ENCODE data around the gene ROS1.
A peak's percentile ranks its signal among the peaks of the same experiment; 100 is the strongest.

- TF ChIP-seq, protein P1, sequence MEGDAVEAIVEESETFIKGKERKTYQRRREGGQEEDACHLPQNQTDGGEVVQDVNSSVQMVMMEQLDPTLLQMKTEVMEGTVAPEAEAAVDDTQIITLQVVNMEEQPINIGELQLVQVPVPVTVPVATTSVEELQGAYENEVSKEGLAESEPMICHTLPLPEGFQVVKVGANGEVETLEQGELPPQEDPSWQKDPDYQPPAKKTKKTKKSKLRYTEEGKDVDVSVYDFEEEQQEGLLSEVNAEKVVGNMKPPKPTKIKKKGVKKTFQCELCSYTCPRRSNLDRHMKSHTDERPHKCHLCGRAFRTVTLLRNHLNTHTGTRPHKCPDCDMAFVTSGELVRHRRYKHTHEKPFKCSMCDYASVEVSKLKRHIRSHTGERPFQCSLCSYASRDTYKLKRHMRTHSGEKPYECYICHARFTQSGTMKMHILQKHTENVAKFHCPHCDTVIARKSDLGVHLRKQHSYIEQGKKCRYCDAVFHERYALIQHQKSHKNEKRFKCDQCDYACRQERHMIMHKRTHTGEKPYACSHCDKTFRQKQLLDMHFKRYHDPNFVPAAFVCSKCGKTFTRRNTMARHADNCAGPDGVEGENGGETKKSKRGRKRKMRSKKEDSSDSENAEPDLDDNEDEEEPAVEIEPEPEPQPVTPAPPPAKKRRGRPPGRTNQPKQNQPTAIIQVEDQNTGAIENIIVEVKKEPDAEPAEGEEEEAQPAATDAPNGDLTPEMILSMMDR (conservative IDR thresholded peaks at IDR 0.05 in 1 of 2, IDR thresholded peaks at IDR 0.05 in 1 of 2; ENCODE audit: extremely low read depth in 1 of 2, insufficient read depth in 1 of 2, low read depth in 1 of 2, low read length in 2 of 2): no peak
- peak; percentile 84 for TF ChIP-seq EZH2 (IDR thresholded peaks at IDR 0.05; ENCODE audit: borderline replicate concordance, low read length)
Measured at GRCh38 chr6:117272032-117272866, 153.5 kb downstream of the ROS1 start.

Data from mammary epithelial cell (primary cell).